ENCODE data around the gene C17orf107.
"Not testable (repeated sequence)": the region's sequence is repeated elsewhere in the genome, so short reads cannot be mapped to it uniquely, and the experiment has no call there.

DNA sequence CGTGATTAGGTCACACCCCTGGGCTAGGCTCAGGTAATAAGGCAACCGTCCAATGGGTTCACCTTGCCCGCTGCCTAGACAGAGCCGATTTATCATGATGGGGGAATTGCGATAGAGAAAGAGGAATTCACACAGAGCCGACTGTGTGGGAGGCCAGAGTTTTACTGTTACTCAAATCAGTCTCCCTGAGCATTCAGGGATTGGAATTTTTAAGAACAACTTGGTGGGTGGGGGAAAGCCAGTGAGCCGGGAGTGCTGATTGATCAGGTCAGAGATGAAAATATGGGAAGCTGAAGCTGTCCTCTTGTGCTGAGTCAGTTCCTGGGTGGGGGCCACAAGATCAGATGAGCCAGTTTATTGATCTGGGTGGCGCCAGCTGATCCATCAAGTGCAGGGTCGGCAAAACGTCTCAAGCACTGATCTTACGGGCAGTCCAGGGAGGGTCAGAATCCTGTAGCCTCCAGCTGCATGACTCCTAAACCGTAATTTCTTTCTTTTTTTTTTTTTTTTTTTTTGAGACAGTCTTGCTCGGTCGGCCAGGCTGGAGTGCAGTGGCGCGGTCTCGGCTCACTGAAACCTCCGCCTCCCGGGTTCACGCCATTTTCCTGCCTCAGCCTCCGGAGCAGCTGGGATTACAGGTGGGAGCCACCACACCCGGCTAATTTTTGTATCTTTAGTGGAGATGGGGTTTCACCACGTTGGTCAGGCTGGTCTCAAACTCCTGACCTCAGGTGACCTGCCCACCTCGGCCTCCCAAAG is 27.4 kb downstream of the C17orf107 start:
- TF ChIP-seq CTCF (IDR thresholded peaks at IDR 0.05; ENCODE audit: poor library complexity); EZH2phosphoT487 (IDR thresholded peaks at IDR 0.05; ENCODE audit: low read depth, severe bottlenecking, unreplicated experiment); EZH2 (IDR thresholded peaks at IDR 0.05; ENCODE audit: borderline replicate concordance): not testable (repeated sequence)

Measured in hepatocyte (in vitro differentiated cells).